Breast epithelium (tissue), 3 donors: ENCODE data around the gene PDCD1.

ENCODE experiments used
- POLR2AphosphoS5 ChIP-seq, 3 donors: sonication (generic); formaldehyde crosslinking; IDR thresholded peaks; one replicate each; pipeline ENCODE4 v1.6.1; 2017; ENCODE audit warnings: antibody characterized with exemption in 3 of 3
- TF ChIP-seq, protein P1 (sequence below), 3 donors: fragments of 450-650 bp; IDR thresholded peaks; one replicate each; pipeline ENCODE4 v1.5.1; 2016 to 2017; ENCODE audit warnings: antibody characterized with exemption in 3 of 3, mild to moderate bottlenecking in 3 of 3, moderate library complexity in 3 of 3

DNA sequence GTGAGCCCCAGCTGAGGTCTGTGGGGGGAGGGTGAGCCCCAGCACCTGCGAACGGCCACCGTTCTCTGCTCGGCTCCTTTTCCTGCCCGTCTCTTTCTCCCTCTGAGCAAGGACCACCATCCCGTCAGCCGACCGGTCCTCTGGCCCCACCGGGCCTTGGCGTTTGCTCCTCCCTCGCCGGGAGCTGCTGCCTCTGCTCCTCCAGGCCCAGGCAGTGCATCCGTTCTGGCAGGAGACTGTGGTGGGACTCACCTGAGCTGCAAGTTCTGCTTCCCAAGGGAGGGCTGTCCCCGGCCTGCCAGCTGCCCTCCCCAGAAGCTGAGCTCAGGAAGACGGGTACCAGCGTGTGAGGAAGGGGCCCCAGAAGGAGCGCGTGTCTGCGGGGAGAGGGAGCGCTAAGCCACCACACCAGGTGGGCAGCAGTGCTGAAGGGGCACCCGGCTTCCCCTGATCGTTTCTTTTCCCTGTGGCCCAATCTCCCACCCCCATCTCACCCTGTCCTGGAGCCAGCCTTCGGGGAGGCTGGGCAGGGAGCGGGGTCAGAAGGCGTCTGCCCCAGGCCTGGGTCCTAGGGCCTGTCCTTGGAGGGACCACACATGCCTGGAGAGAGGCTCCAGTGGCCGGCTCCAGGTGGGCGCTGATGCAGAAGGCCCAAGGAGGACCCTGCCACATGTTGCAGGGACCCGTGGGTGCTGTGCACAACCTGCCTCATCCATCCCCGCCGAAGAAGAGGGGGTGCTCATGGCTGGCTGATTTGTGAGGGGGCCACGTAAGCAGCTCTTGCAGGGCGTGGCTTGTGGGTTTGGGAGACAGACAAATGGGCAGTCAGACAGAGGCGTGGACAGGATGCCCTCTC lies 8.3 kb upstream of the PDCD1 start:
- TF ChIP-seq, protein P1, sequence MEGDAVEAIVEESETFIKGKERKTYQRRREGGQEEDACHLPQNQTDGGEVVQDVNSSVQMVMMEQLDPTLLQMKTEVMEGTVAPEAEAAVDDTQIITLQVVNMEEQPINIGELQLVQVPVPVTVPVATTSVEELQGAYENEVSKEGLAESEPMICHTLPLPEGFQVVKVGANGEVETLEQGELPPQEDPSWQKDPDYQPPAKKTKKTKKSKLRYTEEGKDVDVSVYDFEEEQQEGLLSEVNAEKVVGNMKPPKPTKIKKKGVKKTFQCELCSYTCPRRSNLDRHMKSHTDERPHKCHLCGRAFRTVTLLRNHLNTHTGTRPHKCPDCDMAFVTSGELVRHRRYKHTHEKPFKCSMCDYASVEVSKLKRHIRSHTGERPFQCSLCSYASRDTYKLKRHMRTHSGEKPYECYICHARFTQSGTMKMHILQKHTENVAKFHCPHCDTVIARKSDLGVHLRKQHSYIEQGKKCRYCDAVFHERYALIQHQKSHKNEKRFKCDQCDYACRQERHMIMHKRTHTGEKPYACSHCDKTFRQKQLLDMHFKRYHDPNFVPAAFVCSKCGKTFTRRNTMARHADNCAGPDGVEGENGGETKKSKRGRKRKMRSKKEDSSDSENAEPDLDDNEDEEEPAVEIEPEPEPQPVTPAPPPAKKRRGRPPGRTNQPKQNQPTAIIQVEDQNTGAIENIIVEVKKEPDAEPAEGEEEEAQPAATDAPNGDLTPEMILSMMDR (IDR thresholded peaks at IDR 0.05) = no peak
- TF ChIP-seq POLR2AphosphoS5 (IDR thresholded peaks at IDR 0.05) = no peak
